B cell (primary cell): ENCODE data around the gene ALDH4A1. TPM values are rescaled to one million over a fixed set of nuclear protein-coding genes. Genes with fewer than 3 reads are reported as not detected.
A peak's percentile ranks its signal among the peaks of the same experiment; 100 is the strongest.

Source experiments
- ATAC-seq: fragments of 200-7000 bp; cut with Tn5 transposase; one replicate; pipeline ENCODE4 v1.10.0; 2021; ENCODE audit warnings: low read depth, mild to moderate bottlenecking, moderate number of reproducible peaks, moderate library complexity
- CTCF ChIA-PET: fragments of 350-600 bp; sonication (Branson Sonifier 250); formaldehyde crosslinking; loops from one replicate; lab custom pipeline; 2021; ENCODE audit warnings: antibody characterized with exemption, inconsistent platforms; lab: Charles Lee
- POLR2A ChIA-PET: fragments of 350-600 bp; sonication (Branson Sonifier 250); formaldehyde crosslinking; loops from one replicate; lab custom pipeline; 2021; ENCODE audit warnings: antibody characterized with exemption; lab: Charles Lee
- DNase-seq: peaks from one replicate; pipeline ENCODE4 v3.0.0; 2013
- H2AFZ ChIP-seq: 2 replicates; pipeline ENCODE4 v1.6.1; 2012; ENCODE audit warnings: mild to moderate bottlenecking, low read depth, low read length; ENCODE audit not compliant: insufficient read depth, poor library complexity, severe bottlenecking
- H3K27ac ChIP-seq, 2 donors: 1 replicate in 1 of 2; 2 replicates in 1 of 2; pipeline ENCODE4 v1.5.1; 2012 to 2013; ENCODE audit warnings: low read length in 2 of 2, mild to moderate bottlenecking in 2 of 2, moderate library complexity in 1 of 2
- H3K27me3 ChIP-seq, 4 experiments: fragments of 200-600 bp in 1 of 4; sonication (generic) in 1 of 4; replicated peaks in 1 of 4; 1 replicate in 2 of 4; 2 replicates in 2 of 4; pipeline versions ENCODE4 v1.6.1 to v1.7.0; 2013 to 2016; ENCODE audit warnings: low read length in 3 of 4, mild to moderate bottlenecking in 2 of 4, mixed read lengths in 1 of 4, moderate library complexity in 1 of 4; ENCODE audit not compliant: insufficient read depth in 4 of 4, control insufficient read depth in 3 of 4; ENCODE audit errors: control extremely low read depth in 1 of 4
- H3K36me3 ChIP-seq, 2 experiments: replicated peaks in 1 of 2; 1 replicate in 1 of 2; 2 replicates in 1 of 2; pipeline versions ENCODE4 v1.6.1 to v1.7.1; 2013; ENCODE audit warnings: low read length in 1 of 2; ENCODE audit not compliant: insufficient read depth in 2 of 2, control insufficient read depth in 1 of 2; ENCODE audit errors: control extremely low read depth in 1 of 2, extremely low read depth in 1 of 2
- H3K4me1 ChIP-seq, 2 donors: fragments of 200-600 bp in 1 of 2; sonication (generic) in 1 of 2; 1 replicate in 1 of 2; 2 replicates in 1 of 2; pipeline versions ENCODE4 v1.5.1 to v1.6.1; 2013 to 2017; ENCODE audit warnings: low read length in 2 of 2; ENCODE audit not compliant: control insufficient read depth in 2 of 2, insufficient read depth in 2 of 2
- H3K4me2 ChIP-seq: replicated peaks from 2 replicates; pipeline ENCODE3; 2012; ENCODE audit warnings: mild to moderate bottlenecking, low read depth, low read length; ENCODE audit not compliant: poor library complexity, severe bottlenecking
- H3K4me3 ChIP-seq, 5 experiments: fragments of 200-600 bp in 1 of 5; sonication (generic) in 1 of 5; 1 replicate in 3 of 5; 2 replicates in 2 of 5; pipeline versions ENCODE4 v1.5.1 to v1.7.0; 2011 to 2016; ENCODE audit warnings: low read length in 4 of 5, mild to moderate bottlenecking in 4 of 5, low read depth in 2 of 5, control low read depth in 1 of 5, moderate library complexity in 1 of 5; ENCODE audit not compliant: insufficient read depth in 1 of 5; ENCODE audit errors: control extremely low read depth in 1 of 5, extremely low read depth in 1 of 5
- H3K79me2 ChIP-seq: fragments of 200-600 bp; sonication (generic); one replicate; pipeline ENCODE4 v1.6.0; 2016; ENCODE audit warnings: low read length; ENCODE audit not compliant: control insufficient read depth, insufficient read depth
- H3K9ac ChIP-seq: fragments of 200-600 bp; sonication (generic); 2 replicates; pipeline ENCODE4 v1.6.1; 2017; ENCODE audit warnings: mild to moderate bottlenecking, low read length, moderate library complexity
- H3K9me3 ChIP-seq, 3 donors: one replicate each; pipeline versions ENCODE4 v1.6.1 to v1.7.1; 2013; ENCODE audit warnings: low read length in 2 of 3; ENCODE audit not compliant: control insufficient read depth in 2 of 3, insufficient read depth in 1 of 3; ENCODE audit errors: control extremely low read depth in 1 of 3
- H4K20me1 ChIP-seq: 2 replicates; pipeline ENCODE4 v1.6.0; 2012; ENCODE audit warnings: mild to moderate bottlenecking, low read length; ENCODE audit not compliant: insufficient read depth, control insufficient read depth, poor library complexity, severe bottlenecking
- H3K27ac Mint-ChIP-seq: one replicate; pipeline ENCODE4 v1.8.0; 2021; ENCODE audit warnings: mixed read lengths
- H3K27me3 Mint-ChIP-seq: one replicate; pipeline ENCODE4 v1.8.0; 2021; ENCODE audit warnings: mixed read lengths
- H3K4me1 Mint-ChIP-seq: one replicate; pipeline ENCODE4 v1.8.0; 2021; ENCODE audit warnings: mixed read lengths
- H3K4me3 Mint-ChIP-seq: one replicate; pipeline ENCODE4 v1.8.0; 2021; ENCODE audit warnings: mixed read lengths
- H3K9me3 Mint-ChIP-seq: one replicate; pipeline ENCODE4 v1.8.0; 2022; ENCODE audit warnings: mixed read lengths; ENCODE audit not compliant: insufficient read depth
- CTCF ChIP-seq: fragments of 200-600 bp; IDR thresholded peaks from one replicate; pipeline ENCODE4 v1.8.0; 2022; ENCODE audit warnings: antibody characterized with exemption, mild to moderate bottlenecking
- EZH2 ChIP-seq: IDR thresholded peaks from 2 replicates; pipeline ENCODE4 v1.6.1; 2012; ENCODE audit warnings: borderline replicate concordance, low read depth, mild to moderate bottlenecking, moderate library complexity, low read length; ENCODE audit not compliant: insufficient read depth, poor library complexity, severe bottlenecking
- WGBS: methylation state at CpG from one replicate; pipeline ENCODE4 v1.1.5; 2013; ENCODE audit warnings: missing lambda C conversion rate; ENCODE audit not compliant: insufficient coverage; 5-methylcytosine and 5-hydroxymethylcytosine counted together
- intact Hi-C: fragments of 100-400 bp; cut with micrococcal nuclease; formaldehyde crosslinking; loops from one replicate; pipeline ENCODE4 v1.10.0; 2022
- polyA plus RNA-seq: library from polyadenylated mRNA; depleted of rRNA; stranded (reverse); fragments of >200 nt; gene quantifications from 2 replicates; pipeline ENCODE4 v1.2.3, GENCODE V29; 2012
- total RNA-seq, 2 donors: library from RNA; stranded (reverse); fragments of 120-200 nt in 1 of 2; gene quantifications; 1 replicate in 1 of 2; 2 replicates in 1 of 2; pipeline versions ENCODE4 v1.2.3 to v1.2.4, GENCODE V29; 2013 to 2022

ALDH4A1 gene
- total and polyA plus RNA-seq, 2 donors (not counting 1 experiment from before 2014, with no cell fraction given): 2.7 to 3.4 TPM

DNA sequence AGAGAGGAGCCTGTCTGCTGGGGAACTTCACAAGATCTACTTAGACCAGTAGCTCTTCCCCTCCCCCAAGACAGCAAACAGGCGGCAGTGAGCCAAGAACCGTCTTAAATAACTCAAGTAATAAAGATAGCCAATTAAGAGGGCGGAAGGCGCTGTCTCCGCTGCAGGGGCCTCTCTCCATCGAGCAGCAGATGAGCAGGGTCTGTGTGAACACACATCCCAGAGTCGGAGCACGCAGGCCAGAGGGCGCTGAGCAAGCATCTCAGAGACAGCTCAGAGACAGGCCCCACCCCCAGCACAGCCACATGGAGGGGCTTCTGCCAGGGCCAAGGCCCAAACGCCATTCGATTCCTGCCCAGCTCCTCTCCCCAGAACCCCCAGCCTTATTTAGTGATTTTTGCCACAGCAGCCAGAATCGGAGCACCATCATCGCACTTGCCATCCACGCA, 43.1 kb upstream of the ALDH4A1 start:
- intact Hi-C loops: no loop called here
- ChIA-PET POLR2A (no interaction called here), CTCF (interaction anchor here (1.4 to 2.6 kb wide), 6 partner anchors 15 to 61 kb away, joined by 4 to 11 read pairs (median 6); no protein-coding TSS in a partner anchor)
- Mint-ChIP-seq H3K9me3 (no peaks in the 10 kb centered on the region), H3K27me3 (no peaks in the 10 kb centered on the region), H3K4me1 (peaks cover 68% of the 10 kb centered on the region), H3K4me3 (no peak overlapping the region), H3K27ac (no peak overlapping the region)
- no peak for TF ChIP-seq EZH2
- no peak for TF ChIP-seq CTCF
- Histone ChIP-seq H3K27me3 (no peaks in the 10 kb centered on the region), H3K9me3 (peaks cover 0 to 4% (median 0%) of the 10 kb centered on the region in 3 donors), H4K20me1 (peaks cover 79% of the 10 kb centered on the region), H3K9ac (no peak overlapping the region), H3K27ac (no peak overlapping the region), H3K4me1 (peaks cover 55 to 66% of the 10 kb centered on the region in 2 donors), H3K4me3 (no peak overlapping the region), H3K79me2 (peaks cover 100% of the 10 kb centered on the region), H3K4me2 (peak overlapping the region; percentile 23), H3K36me3 (peaks cover 0 to 8% of the 10 kb centered on the region in 2 experiments), H2AFZ (no peak overlapping the region)
- DNase-seq (no peak), ATAC-seq (no peak)
- WGBS: 91% methylated on average over 14 of the region's 14 CpGs

- peaks cover 51 to 60% of the 10 kb centered on the region in 2 donors for H3K4me1 ChIP-seq
- no peak overlapping the region for H3K4me3 ChIP-seq
- H3K79me2 ChIP-seq: peaks cover 100% of the 10 kb centered on the region
- H3K4me2 ChIP-seq: peak overlapping the region; percentile 9
- no peak for ATAC-seq
- Mint-ChIP-seq H3K27ac (no peak overlapping the region), H3K4me1 (peaks cover 66% of the 10 kb centered on the region), H3K27me3 (no peaks in the 10 kb centered on the region), H3K9me3 (no peaks in the 10 kb centered on the region), H3K4me3 (no peak overlapping the region)
- intact Hi-C loops: no loop called here
- H2AFZ ChIP-seq: no peak overlapping the region
- no peak for TF ChIP-seq CTCF
- no peak for TF ChIP-seq EZH2
- POLR2A ChIA-PET: no interaction called here
- peaks cover 85% of the 10 kb centered on the region for H4K20me1 ChIP-seq
- peaks cover 0 to 4% (median 0%) of the 10 kb centered on the region in 3 donors for H3K9me3 ChIP-seq
- CTCF ChIA-PET: interaction anchor here (1.4 to 2.6 kb wide), 6 partner anchors 14 to 61 kb away, joined by 3 to 11 read pairs (median 6); no protein-coding TSS in a partner anchor
- no peak overlapping the region for H3K9ac ChIP-seq
- peaks cover 0 to 8% of the 10 kb centered on the region in 2 experiments for H3K36me3 ChIP-seq
- WGBS: 100% methylated on average over 2 of the region's 2 CpGs
- no peaks in the 10 kb centered on the region for H3K27me3 ChIP-seq
- DNase-seq: no peak
- no peak overlapping the region for H3K27ac ChIP-seq
These were observed 42.5 kb upstream of the ALDH4A1 start for GRCh38 chr1:18944810-18945209.
